C4-2B (cell line): ENCODE results near the gene UBE2J2.

Source experiments
- H3K27ac ChIP-seq: fragments of 450-650 bp; 2 replicates; pipeline ENCODE4 v1.5.1; 2017
- ZFX ChIP-seq: fragments of 450-650 bp; IDR thresholded peaks from 2 replicates; pipeline ENCODE4 v1.6.1; 2017
- TF ChIP-seq, protein P1 (sequence below): fragments of 450-650 bp; conservative IDR thresholded peaks from 2 replicates; pipeline ENCODE4 v1.5.1; 2017; ENCODE audit warnings: mild to moderate bottlenecking

The UBE2J2 gene

GRCh38 chr1:1228596-1229321 lies 44.9 kb downstream of the UBE2J2 start:
- no peak overlapping the region for H3K27ac ChIP-seq
- TF ChIP-seq, protein P1, sequence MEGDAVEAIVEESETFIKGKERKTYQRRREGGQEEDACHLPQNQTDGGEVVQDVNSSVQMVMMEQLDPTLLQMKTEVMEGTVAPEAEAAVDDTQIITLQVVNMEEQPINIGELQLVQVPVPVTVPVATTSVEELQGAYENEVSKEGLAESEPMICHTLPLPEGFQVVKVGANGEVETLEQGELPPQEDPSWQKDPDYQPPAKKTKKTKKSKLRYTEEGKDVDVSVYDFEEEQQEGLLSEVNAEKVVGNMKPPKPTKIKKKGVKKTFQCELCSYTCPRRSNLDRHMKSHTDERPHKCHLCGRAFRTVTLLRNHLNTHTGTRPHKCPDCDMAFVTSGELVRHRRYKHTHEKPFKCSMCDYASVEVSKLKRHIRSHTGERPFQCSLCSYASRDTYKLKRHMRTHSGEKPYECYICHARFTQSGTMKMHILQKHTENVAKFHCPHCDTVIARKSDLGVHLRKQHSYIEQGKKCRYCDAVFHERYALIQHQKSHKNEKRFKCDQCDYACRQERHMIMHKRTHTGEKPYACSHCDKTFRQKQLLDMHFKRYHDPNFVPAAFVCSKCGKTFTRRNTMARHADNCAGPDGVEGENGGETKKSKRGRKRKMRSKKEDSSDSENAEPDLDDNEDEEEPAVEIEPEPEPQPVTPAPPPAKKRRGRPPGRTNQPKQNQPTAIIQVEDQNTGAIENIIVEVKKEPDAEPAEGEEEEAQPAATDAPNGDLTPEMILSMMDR: no peak
- TF ChIP-seq ZFX: no peak

DNA sequence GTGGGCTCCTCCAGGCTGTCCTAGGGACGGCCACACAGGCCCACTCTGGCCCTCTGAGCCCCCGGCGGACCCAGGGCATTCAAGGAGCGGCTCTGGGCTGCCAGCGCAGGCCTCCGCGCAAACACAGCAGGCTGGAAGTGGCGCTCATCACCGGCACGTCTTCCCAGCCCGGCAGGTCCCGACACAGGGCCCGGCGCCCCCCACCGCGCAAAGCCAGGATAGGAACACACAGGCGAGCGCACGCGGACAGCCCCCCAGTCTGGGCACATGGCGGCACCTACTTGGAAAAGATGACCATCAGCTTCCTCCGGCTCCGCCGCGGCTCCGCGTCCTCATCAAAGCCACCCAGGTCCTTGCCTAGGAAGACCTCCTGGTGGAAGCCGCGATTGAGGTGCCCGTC lies 45.5 kb downstream of the UBE2J2 start:
- TF ChIP-seq, protein P1: no peak
- no peak for TF ChIP-seq ZFX
- no peak overlapping the region for H3K27ac ChIP-seq

- TF ChIP-seq, protein P1: no peak
- TF ChIP-seq ZFX: no peak
These were observed 46.3 kb downstream of the UBE2J2 start for GRCh38 chr1:1227386-1227785.

GRCh38 chr1:1226566-1227362 lies 46.9 kb downstream of the UBE2J2 start:
- TF ChIP-seq, protein P1: no peak
- TF ChIP-seq ZFX: no peak
- H3K27ac ChIP-seq: no peak overlapping the region

More at GRCh38 chr1:1227386-1227785, 46.3 kb downstream of the UBE2J2 start:
- no peak overlapping the region for H3K27ac ChIP-seq

GRCh38 chr1:1225913-1226312 lies 47.7 kb downstream of the UBE2J2 start:
- H3K27ac ChIP-seq: no peak overlapping the region
- TF ChIP-seq, protein P1: no peak
- no peak for TF ChIP-seq ZFX

DNA sequence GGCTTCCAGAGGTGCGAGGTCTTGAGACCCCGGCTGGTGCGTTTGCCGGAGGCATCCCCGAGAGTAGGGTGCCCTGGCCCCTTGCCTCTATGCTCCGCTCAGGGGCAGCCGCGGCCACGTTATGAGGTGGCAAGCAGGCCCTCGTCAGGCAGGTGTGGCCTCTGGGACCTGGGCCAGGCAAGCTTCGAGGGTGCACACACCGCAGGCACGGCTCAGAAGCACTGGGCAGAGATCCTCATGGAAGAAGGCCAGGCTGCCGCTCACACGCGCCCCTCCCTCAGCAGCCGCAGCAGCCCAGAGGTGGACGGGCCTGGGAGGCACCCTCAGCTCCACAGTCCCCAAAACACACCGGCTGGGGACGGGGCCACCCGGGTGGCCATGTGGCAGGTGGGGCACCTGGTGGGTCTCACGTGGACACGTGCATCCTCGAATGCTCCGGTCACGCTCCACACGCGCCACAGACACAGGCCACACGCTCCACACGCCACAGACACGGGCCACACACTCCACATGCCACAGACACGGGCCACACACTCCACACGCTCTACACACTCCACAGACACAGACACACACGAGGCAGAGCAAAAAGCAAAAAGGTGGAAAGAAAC lies 48.3 kb downstream of the UBE2J2 start:
- TF ChIP-seq, protein P1: no peak
- no peak for TF ChIP-seq ZFX

GRCh38 chr1:1223891-1224290 lies 49.8 kb downstream of the UBE2J2 start:
- no peak overlapping the region for H3K27ac ChIP-seq
- TF ChIP-seq, protein P1: no peak
- TF ChIP-seq ZFX: no peak

More for the DNA sequence above, 48.3 kb downstream of the UBE2J2 start:
- no peak overlapping the region for H3K27ac ChIP-seq
